HEK293T (cell line): Measurements from ENCODE around the gene TMEM208.

Source experiments
- CTCF ChIA-PET: fragments of 350-600 bp; formaldehyde crosslinking; extraction: SDS; loops from one replicate; lab custom pipeline; 2021; ENCODE audit warnings: antibody characterized with exemption, inconsistent platforms; lab: Yijun Ruan, JAX
- POLR2A ChIA-PET: fragments of 350-600 bp; formaldehyde crosslinking; extraction: SDS; loops from one replicate; lab custom pipeline; 2020; ENCODE audit warnings: antibody characterized with exemption, inconsistent platforms; lab: Yijun Ruan, JAX
- DNase-seq: peaks from one replicate; pipeline ENCODE4 v3.0.0; 2012; ENCODE audit warnings: mixed read lengths; ENCODE audit errors: extremely low spot score
- ARNT ChIP-seq: fragments of 450-650 bp; IDR thresholded peaks from 2 replicates; pipeline ENCODE4 v1.6.1; 2017; ENCODE audit warnings: mild to moderate bottlenecking
- BHLHE40 ChIP-seq: fragments of 450-650 bp; IDR thresholded peaks from 2 replicates; pipeline ENCODE4 v1.6.1; 2016; ENCODE audit warnings: mild to moderate bottlenecking, moderate library complexity, borderline replicate concordance
- CTBP1 ChIP-seq: fragments of 450-650 bp; IDR thresholded peaks from 2 replicates; pipeline ENCODE4 v1.6.1; 2016; ENCODE audit warnings: borderline replicate concordance
- ELF4 ChIP-seq: fragments of 450-650 bp; IDR thresholded peaks from 2 replicates; pipeline ENCODE4 v1.6.1; 2017; ENCODE audit warnings: antibody characterized with exemption
- FOXA1 ChIP-seq: fragments of 450-650 bp; IDR thresholded peaks from 2 replicates; pipeline ENCODE4 v1.6.1; 2016; ENCODE audit warnings: mild to moderate bottlenecking
- FOXK2 ChIP-seq: fragments of 450-650 bp; IDR thresholded peaks from 2 replicates; pipeline ENCODE4 v1.6.1; 2016; ENCODE audit warnings: mild to moderate bottlenecking
- FOXM1 ChIP-seq: fragments of 450-650 bp; IDR thresholded peaks from 2 replicates; pipeline ENCODE4 v1.6.1; 2017; ENCODE audit warnings: mild to moderate bottlenecking, borderline replicate concordance
- HDGF ChIP-seq: fragments of 450-650 bp; IDR thresholded peaks from 2 replicates; pipeline ENCODE4 v1.6.1; 2017; ENCODE audit warnings: antibody characterized with exemption, borderline replicate concordance
- L3MBTL2 ChIP-seq: fragments of 450-650 bp; conservative IDR thresholded peaks from 2 replicates; pipeline ENCODE4 v1.6.1; 2016; ENCODE audit warnings: mild to moderate bottlenecking
- LEF1 ChIP-seq: fragments of 450-650 bp; IDR thresholded peaks from 2 replicates; pipeline ENCODE4 v1.6.1; 2017; ENCODE audit warnings: mild to moderate bottlenecking, borderline replicate concordance
- NFRKB ChIP-seq: fragments of 450-650 bp; IDR thresholded peaks from 2 replicates; pipeline ENCODE4 v1.6.1; 2016; ENCODE audit warnings: mild to moderate bottlenecking, moderate library complexity
- PKNOX1 ChIP-seq: fragments of 450-650 bp; IDR thresholded peaks from 2 replicates; pipeline ENCODE4 v1.6.1; 2016
- SP1 ChIP-seq: fragments of 450-650 bp; IDR thresholded peaks from 2 replicates; pipeline ENCODE4 v1.6.1; 2017
- SUZ12 ChIP-seq: fragments of 450-650 bp; IDR thresholded peaks from 2 replicates; pipeline ENCODE4 v1.6.1; 2016; ENCODE audit warnings: mild to moderate bottlenecking
- TARDBP ChIP-seq: fragments of 450-650 bp; IDR thresholded peaks from 2 replicates; pipeline ENCODE4 v1.6.1; 2016
- ZNF384 ChIP-seq: fragments of 450-650 bp; IDR thresholded peaks from 2 replicates; pipeline ENCODE4 v1.6.1; 2016

Gene TMEM208

GRCh38 chr16:67199011-67199807 lies 27.7 kb upstream of the TMEM208 start, which contains the start of gene ELMO3:
Gene ELMO3, plus strand, starts transcription at chr16:67199131. Its CDS starts 196 bp downstream, at chr16:67199327.
- DNase-seq = no peak
- ChIA-PET CTCF (no interaction called here), POLR2A (no interaction called here)
- TF ChIP-seq BHLHE40 (no peak), NFRKB (no peak), ARNT (no peak), L3MBTL2 (no peak), CTBP1 (no peak), ELF4 (no peak)

GRCh38 chr16:67199808-67200198 lies 27.1 kb upstream of the TMEM208 start:
- no peak for DNase-seq
- TF ChIP-seq L3MBTL2 (no peak), ELF4 (no peak), BHLHE40 (no peak), SP1 (no peak), HDGF (no peak), ARNT (no peak), SUZ12 (no peak), ZNF384 (no peak), FOXA1 (no peak), FOXM1 (no peak)
- POLR2A ChIA-PET = no interaction called here
- CTCF ChIA-PET = no interaction called here

DNA sequence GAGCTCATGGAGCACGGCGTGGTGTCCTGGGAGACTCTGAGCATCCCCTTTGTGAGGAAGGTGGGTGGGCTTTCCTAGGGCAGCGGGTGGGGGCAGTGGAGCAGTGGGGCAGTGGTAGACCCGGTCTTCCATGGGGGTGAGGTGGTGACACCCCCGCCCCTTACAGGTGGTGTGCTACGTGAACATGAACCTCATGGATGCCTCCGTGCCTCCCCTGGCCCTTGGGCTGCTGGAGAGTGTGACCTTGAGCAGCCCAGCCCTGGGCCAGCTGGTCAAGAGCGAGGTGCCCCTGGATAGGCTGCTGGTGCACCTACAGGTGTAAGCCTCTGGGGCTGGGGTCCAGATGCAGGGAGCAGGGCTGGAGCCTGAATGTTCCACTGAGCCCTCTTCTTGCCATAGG lies 26.4 kb upstream of the TMEM208 start:
- POLR2A ChIA-PET = no interaction called here
- CTCF ChIA-PET = no interaction called here
- no peak for DNase-seq
- TF ChIP-seq SUZ12 = no peak
- no peak for TF ChIP-seq ELF4
- TF ChIP-seq ZNF384 = no peak
- TF ChIP-seq ARNT = no peak
- TF ChIP-seq NFRKB = no peak
- no peak for TF ChIP-seq FOXM1
- no peak for TF ChIP-seq CTBP1
- TF ChIP-seq FOXA1 = no peak
- no peak for TF ChIP-seq SP1
- TF ChIP-seq LEF1 = no peak

GRCh38 chr16:67201411-67202345 lies 25.3 kb upstream of the TMEM208 start:
- CTCF ChIA-PET = interaction anchor here (0.6 kb wide), 1 partner anchor 17 kb away, joined by 5 read pairs; no protein-coding TSS in a partner anchor

GRCh38 chr16:67202426-67202825 lies 24.5 kb upstream of the TMEM208 start:
- CTCF ChIA-PET = no interaction called here
- TF ChIP-seq FOXA1 (no peak), FOXM1 (no peak), LEF1 (no peak)
- no peak for DNase-seq
- POLR2A ChIA-PET = interaction anchor here (1.1 kb wide), 1 partner anchor 44 kb away, joined by 4 read pairs; no protein-coding TSS in a partner anchor

More at GRCh38 chr16:67201411-67202345, 25.3 kb upstream of the TMEM208 start:
- no peak for DNase-seq
- no peak for TF ChIP-seq HDGF
- TF ChIP-seq PKNOX1 = no peak
- TF ChIP-seq NFRKB = no peak
- TF ChIP-seq FOXA1 = no peak
- TF ChIP-seq TARDBP = no peak
- TF ChIP-seq ELF4 = no peak
- TF ChIP-seq ZNF384 = no peak
- TF ChIP-seq L3MBTL2 = no peak
- TF ChIP-seq FOXM1 = no peak
- TF ChIP-seq CTBP1 = no peak
- TF ChIP-seq BHLHE40 = no peak
- TF ChIP-seq FOXK2 = no peak
- no peak for TF ChIP-seq ARNT
- TF ChIP-seq SP1 = no peak
- no peak for TF ChIP-seq SUZ12
- POLR2A ChIA-PET = interaction anchor here (1.1 kb wide), 1 partner anchor 45 kb away, joined by 4 read pairs; no protein-coding TSS in a partner anchor

- no peak for TF ChIP-seq BHLHE40
- no peak for TF ChIP-seq L3MBTL2
- TF ChIP-seq FOXK2 = no peak
- no peak for TF ChIP-seq SUZ12
- no peak for TF ChIP-seq ARNT
- TF ChIP-seq HDGF = no peak
- TF ChIP-seq PKNOX1 = no peak
- no peak for TF ChIP-seq SP1
- TF ChIP-seq ELF4 = no peak
- no peak for TF ChIP-seq CTBP1
- TF ChIP-seq LEF1 = no peak
- TF ChIP-seq ZNF384 = no peak
- TF ChIP-seq FOXM1 = no peak
- no peak for TF ChIP-seq FOXA1
- TF ChIP-seq TARDBP = no peak
- no peak for TF ChIP-seq NFRKB
- CTCF ChIA-PET = no interaction called here
- POLR2A ChIA-PET = no interaction called here
- no peak for DNase-seq
These were observed 23.9 kb upstream of the TMEM208 start for GRCh38 chr16:67202956-67203493.
